Sigmoid colon (tissue), 7 donors: ENCODE data around the gene ERMARD. TPM values are rescaled to one million over a fixed set of nuclear protein-coding genes. Genes with fewer than 3 reads are reported as not detected.

ENCODE experiments used
- DNase-seq: peaks from one replicate; pipeline ENCODE4 v3.0.0-alpha.2; 2019
- H3K27ac ChIP-seq, 4 donors: fragments of 200-600 bp; sonication (generic); one replicate each; pipeline ENCODE4 v1.5.1; 2016 to 2019; ENCODE audit warnings: mild to moderate bottlenecking in 1 of 4
- H3K27me3 ChIP-seq, 3 donors: fragments of 200-600 bp; sonication (generic); one replicate each; pipeline ENCODE4 v1.5.1; 2019; ENCODE audit warnings: mild to moderate bottlenecking in 1 of 3
- H3K36me3 ChIP-seq, 4 donors: fragments of 200-600 bp; sonication (generic); one replicate each; pipeline ENCODE4 v1.5.1; 2016 to 2019
- H3K4me1 ChIP-seq, 4 donors: fragments of 200-600 bp; sonication (generic); one replicate each; pipeline ENCODE4 v1.5.1; 2017 to 2019
- H3K4me3 ChIP-seq, 4 donors: fragments of 200-600 bp; sonication (generic); one replicate each; pipeline ENCODE4 v1.5.1; 2017 to 2019; ENCODE audit warnings: mild to moderate bottlenecking in 2 of 4, moderate library complexity in 1 of 4
- H3K9me3 ChIP-seq, 4 donors: fragments of 200-600 bp in 3 of 4; sonication (generic) in 3 of 4; one replicate each; pipeline versions ENCODE4 v1.5.1 to v1.6.1; 2013 to 2019
- CTCF ChIP-seq, 4 experiments: fragments of 450-650 bp in 3 of 4; fragments of 200-600 bp in 1 of 4; IDR thresholded peaks; one replicate each; pipeline ENCODE4 v1.5.1; 2016 to 2019; ENCODE audit warnings: antibody characterized with exemption in 4 of 4, mild to moderate bottlenecking in 3 of 4, moderate library complexity in 2 of 4
- EP300 ChIP-seq, 4 donors: sonication (generic); formaldehyde crosslinking; IDR thresholded peaks; one replicate each; pipeline ENCODE4 v1.6.1; 2017; ENCODE audit warnings: antibody characterized with exemption in 4 of 4
- POLR2A ChIP-seq, 2 donors: fragments of 450-650 bp; IDR thresholded peaks; one replicate each; pipeline ENCODE4 v1.6.1; 2016; ENCODE audit warnings: antibody characterized with exemption in 2 of 2, mild to moderate bottlenecking in 2 of 2, moderate library complexity in 2 of 2
- POLR2AphosphoS5 ChIP-seq, 4 donors: sonication (generic); formaldehyde crosslinking; IDR thresholded peaks; one replicate each; pipeline ENCODE4 v1.6.1; 2017; ENCODE audit warnings: antibody characterized with exemption in 4 of 4
- WGBS, 2 donors: extraction: QIAGEN DNeasy Blood & Tissue Kit; methylation state at CpG; one replicate each; pipeline ENCODE4 v1.1.7; 2013; 5-methylcytosine and 5-hydroxymethylcytosine counted together
- intact Hi-C: fragments of 100-400 bp; cut with DNase I; formaldehyde crosslinking; loops from one replicate; pipeline ENCODE4 v1.15.1; 2023
- polyA plus RNA-seq, 3 donors: library from polyadenylated mRNA; stranded (reverse); fragments of 200-250 nt; gene quantifications; one replicate each; pipeline ENCODE4 v1.2.3, GENCODE V29; 2013
- total RNA-seq, 4 donors: library from RNA; depleted of rRNA; stranded (reverse); fragments of >200 nt; gene quantifications; one replicate each; pipeline ENCODE4 v1.1.0, GENCODE V29; 2016
- donor health status: healthy with polysubstance abuse.
- donor health status: Bipolar disorder and iron deficiency.
- donor health status: healthy.

Gene ERMARD
- total and polyA plus RNA-seq, 7 donors, result 9.0 to 32.4 (median 18.2) TPM

DNA sequence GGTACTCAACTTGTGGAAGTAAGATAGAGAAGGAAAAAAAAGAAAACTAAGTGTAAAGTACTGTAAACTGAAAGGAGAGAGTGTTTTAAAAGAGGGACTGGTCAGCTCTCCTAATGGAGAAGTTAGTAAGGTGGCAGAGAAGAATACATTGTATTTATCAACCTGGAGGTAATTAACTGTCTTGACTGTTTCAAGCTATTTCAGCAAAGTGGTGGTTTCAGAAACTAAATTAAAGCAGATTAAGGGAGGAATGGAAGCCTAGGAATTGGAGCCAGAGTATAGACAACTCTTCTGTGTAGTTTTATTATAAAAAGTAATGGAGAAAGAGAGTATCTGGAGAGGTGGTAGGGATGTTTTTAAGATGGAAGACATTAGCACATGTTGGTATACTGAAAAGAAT lies 24.5 kb upstream of the ERMARD start:
- H3K27ac ChIP-seq, result no peak overlapping the region
- H3K4me3 ChIP-seq, result no peak overlapping the region
- H3K36me3 ChIP-seq, result no peaks in the 10 kb centered on the region
- no peaks in the 10 kb centered on the region for H3K9me3 ChIP-seq
- intact Hi-C loops, result no loop called here
- H3K27me3 ChIP-seq, result no peaks in the 10 kb centered on the region
- no peak for TF ChIP-seq POLR2A (IDR thresholded peaks at IDR 0.05)
- no peak for TF ChIP-seq POLR2AphosphoS5 (IDR thresholded peaks at IDR 0.05)
- TF ChIP-seq CTCF (IDR thresholded peaks at IDR 0.05), result no peak
- no peak for TF ChIP-seq EP300 (IDR thresholded peaks at IDR 0.05)
- peaks cover 0 to 20% (median 13%) of the 10 kb centered on the region in 4 donors for H3K4me1 ChIP-seq
- DNase-seq, result no peak

GRCh38 chr6:169729961-169730360 lies 21.5 kb upstream of the ERMARD start:
- Histone ChIP-seq H3K4me3 (no peak overlapping the region), H3K36me3 (no peaks in the 10 kb centered on the region), H3K9me3 (no peaks in the 10 kb centered on the region), H3K27me3 (no peaks in the 10 kb centered on the region), H3K4me1 (peaks cover 0 to 8% (median 3%) of the 10 kb centered on the region in 4 donors), H3K27ac (no peak overlapping the region)
- no peak for TF ChIP-seq POLR2AphosphoS5 (IDR thresholded peaks at IDR 0.05)
- TF ChIP-seq POLR2A (IDR thresholded peaks at IDR 0.05), result no peak
- no peak for TF ChIP-seq CTCF (IDR thresholded peaks at IDR 0.05)
- no peak for TF ChIP-seq EP300 (IDR thresholded peaks at IDR 0.05)
- intact Hi-C loops, result no loop called here
- DNase-seq, result no peak

GRCh38 chr6:169738204-169738975 lies 13.0 kb upstream of the ERMARD start:
- Histone ChIP-seq H3K27ac (no peak overlapping the region), H3K36me3 (no peaks in the 10 kb centered on the region), H3K27me3 (no peaks in the 10 kb centered on the region), H3K4me3 (no peak overlapping the region), H3K4me1 (no peaks in the 10 kb centered on the region), H3K9me3 (no peaks in the 10 kb centered on the region)
- WGBS, 2 donors, result 84 to 87% methylated on average over 9 of the region's 9 CpGs
- no peak for DNase-seq
- TF ChIP-seq EP300 (IDR thresholded peaks at IDR 0.05), result no peak
- intact Hi-C loops, result no loop called here

DNA sequence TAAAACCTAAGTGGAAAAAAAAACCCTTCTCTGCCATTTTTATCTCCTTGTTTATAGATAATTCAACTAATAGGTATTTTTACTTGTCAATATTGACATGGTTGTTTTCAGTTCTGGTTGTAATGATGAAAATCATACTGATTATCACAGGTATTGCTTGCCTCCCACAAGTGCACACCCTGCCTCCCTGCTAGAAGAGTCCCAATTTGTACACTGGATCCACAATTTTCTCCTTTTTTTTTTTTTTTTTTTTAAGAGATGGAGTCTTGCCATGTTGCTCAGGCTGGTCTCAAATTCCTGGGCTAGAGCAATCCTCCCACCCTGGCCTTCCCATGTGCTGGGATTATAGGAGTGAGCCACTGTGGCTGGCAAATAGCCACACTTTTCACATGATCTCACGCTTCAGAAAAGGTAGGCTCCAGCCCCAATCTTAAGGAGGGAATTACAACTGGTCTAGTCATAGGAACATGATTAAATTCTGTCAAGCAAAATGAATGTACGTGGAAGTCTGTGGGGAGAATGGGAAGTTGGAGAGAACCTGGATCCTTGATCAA lies 12.4 kb upstream of the ERMARD start:
- H3K36me3 ChIP-seq, result no peaks in the 10 kb centered on the region
- WGBS, 2 donors, result 92 to 97% methylated on average over 2 of the region's 2 CpGs
- intact Hi-C loops, result no loop called here

DNA sequence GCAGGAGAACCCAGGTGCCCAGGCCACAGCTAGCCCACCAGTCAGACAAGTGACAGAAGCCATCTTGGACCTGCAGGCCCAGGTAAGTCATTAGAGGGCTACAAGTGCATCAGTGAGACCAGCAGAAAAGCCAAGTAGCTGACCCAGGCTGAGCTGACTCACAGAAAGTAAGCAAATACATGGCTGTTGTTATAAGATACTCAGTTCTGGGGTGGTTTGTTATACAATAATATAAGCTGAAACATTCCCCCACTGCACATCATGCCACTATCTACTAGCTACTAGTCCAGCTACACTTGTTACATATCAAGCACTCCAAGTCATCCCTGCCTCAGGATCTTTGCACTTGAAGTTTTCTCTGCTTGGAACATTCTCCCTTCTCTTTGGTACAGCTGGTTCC lies 10.1 kb upstream of the ERMARD start:
- no peaks in the 10 kb centered on the region for H3K9me3 ChIP-seq
- H3K27me3 ChIP-seq, result no peaks in the 10 kb centered on the region
- no peak overlapping the region for H3K4me3 ChIP-seq
- DNase-seq, result no peak
- H3K27ac ChIP-seq, result no peak overlapping the region
- H3K36me3 ChIP-seq, result no peaks in the 10 kb centered on the region
- no peaks in the 10 kb centered on the region for H3K4me1 ChIP-seq
- intact Hi-C loops, result no loop called here
- TF ChIP-seq CTCF (IDR thresholded peaks at IDR 0.05) (no peak), EP300 (IDR thresholded peaks at IDR 0.05) (no peak), POLR2A (IDR thresholded peaks at IDR 0.05) (no peak), POLR2AphosphoS5 (IDR thresholded peaks at IDR 0.05) (no peak)

More for the DNA sequence above, 12.4 kb upstream of the ERMARD start:
- Histone ChIP-seq H3K27me3 (no peaks in the 10 kb centered on the region), H3K27ac (no peak overlapping the region), H3K4me3 (no peak overlapping the region), H3K9me3 (no peaks in the 10 kb centered on the region), H3K4me1 (no peaks in the 10 kb centered on the region)
- no peak for DNase-seq
- TF ChIP-seq POLR2A (IDR thresholded peaks at IDR 0.05) (no peak), POLR2AphosphoS5 (IDR thresholded peaks at IDR 0.05) (no peak), CTCF (IDR thresholded peaks at IDR 0.05) (no peak), EP300 (IDR thresholded peaks at IDR 0.05) (no peak)
